ENCODE measurements around the gene HTRA1. TPM values are rescaled to one million over a fixed set of nuclear protein-coding genes. Genes with fewer than 3 reads are reported as not detected.

The HTRA1 gene
- total RNA-seq, 1 donor from 2014 or later, result 35.7 TPM

DNA sequence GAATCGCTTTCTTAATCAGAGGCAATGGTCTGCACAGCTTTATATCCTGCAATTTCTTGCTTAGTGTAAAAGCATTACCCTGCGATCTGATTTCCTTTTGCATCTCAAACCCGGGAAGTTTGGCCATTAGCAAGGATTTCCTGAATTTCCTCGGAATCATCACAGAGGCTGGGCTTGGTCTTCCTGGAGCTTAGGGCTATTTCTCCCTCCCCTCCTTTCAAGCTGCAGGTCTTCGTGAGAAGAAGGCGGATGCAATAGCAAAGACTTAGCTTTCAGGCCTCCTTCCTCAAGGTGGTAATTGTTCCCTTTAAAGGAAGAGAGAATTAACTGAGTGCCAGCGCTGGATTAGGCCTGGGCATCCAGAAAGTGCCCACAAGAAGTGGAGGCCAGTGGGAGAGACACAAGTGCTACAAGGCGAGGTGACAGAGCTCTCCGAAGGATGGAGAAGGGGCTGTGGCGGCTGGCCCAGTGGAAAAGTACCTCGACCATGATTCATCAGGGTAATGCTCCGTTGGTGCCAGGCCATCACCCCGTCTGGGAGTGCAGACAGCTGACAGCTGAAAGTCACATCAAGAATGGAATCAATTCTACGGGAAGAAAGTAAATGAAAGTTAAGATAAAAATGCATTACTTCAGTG lies 10.9 kb upstream of the HTRA1 start:
- TF ChIP-seq CTCF (conservative IDR thresholded peaks at IDR 0.05; ENCODE audit: low read depth, low read length), result no peak
- H3K4me3 ChIP-seq (ENCODE audit: low read depth, low read length), result no peak overlapping the region
- DNase-seq (ENCODE audit: low read depth), result no peak

- no peak for DNase-seq (ENCODE audit: low read depth)
- no peak overlapping the region for H3K4me3 ChIP-seq (ENCODE audit: low read depth, low read length)
- no peak for TF ChIP-seq CTCF (conservative IDR thresholded peaks at IDR 0.05; ENCODE audit: low read depth, low read length)
Observed at GRCh38 chr10:122454071-122454470, 7.3 kb upstream of the HTRA1 start.

DNA sequence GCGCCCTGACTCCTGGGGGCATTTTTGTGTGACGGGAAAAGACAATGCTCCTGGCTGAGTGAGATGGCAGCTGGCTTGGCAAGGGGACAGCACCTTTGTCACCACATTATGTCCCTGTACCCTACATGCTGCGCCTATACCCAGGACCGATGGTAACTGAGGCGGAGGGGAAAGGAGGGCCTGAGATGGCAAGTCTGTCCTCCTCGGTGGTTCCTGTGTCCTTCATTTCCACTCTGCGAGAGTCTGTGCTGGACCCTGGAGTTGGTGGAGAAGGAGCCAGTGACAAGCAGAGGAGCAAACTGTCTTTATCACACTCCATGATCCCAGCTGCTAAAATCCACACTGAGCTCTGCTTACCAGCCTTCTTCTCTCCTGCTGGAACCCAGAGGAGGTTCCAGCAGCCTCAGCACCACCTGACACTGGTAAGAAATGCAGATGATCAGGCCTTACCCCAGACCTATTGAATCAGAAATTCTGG lies 6.7 kb upstream of the HTRA1 start, which contains the start of gene ARMS2:
Gene ARMS2, plus strand, starts transcription at position 51 of the 478 bp plus-strand sequence. Its CDS starts 75 bp downstream, at position 126.
- H3K4me3 ChIP-seq (ENCODE audit: low read depth, low read length), result no peak within 1 kb of the TSS
- no peak for DNase-seq (ENCODE audit: low read depth)
- TF ChIP-seq CTCF (conservative IDR thresholded peaks at IDR 0.05; ENCODE audit: low read depth, low read length), result no peak

DNA sequence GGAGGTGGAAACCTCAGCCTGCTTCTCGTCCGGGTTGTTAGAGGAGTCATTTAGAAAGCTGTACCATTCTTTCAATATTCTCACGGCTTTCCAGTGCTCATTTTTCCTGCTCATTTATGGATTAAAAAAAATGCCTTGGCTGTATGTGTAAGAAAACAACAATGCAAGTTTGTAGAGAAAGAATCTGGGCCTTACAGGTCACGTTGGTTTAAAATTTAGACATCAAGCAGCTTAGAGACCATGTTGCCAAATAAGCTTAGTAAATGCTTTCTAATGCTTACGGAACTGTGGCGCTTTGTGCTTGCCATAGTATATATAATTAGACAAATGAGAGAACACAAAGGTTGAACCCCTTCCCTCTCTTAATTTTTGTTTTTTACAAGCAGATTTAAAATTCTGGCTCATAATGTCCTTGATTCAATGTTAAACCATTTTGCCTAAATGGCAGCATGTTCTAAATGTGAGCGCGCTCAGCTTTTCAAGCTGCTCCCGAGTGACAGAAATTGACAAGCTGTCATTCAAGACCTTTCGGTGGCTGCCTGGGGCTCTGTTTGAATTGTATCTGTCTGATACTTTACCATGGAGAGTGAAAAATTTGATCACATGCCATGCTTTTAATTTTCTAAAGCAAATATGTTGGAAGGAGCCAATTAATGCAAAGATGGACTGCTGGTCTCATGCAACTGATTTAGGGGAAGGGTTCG lies 5.8 kb upstream of the HTRA1 start:
- TF ChIP-seq CTCF (conservative IDR thresholded peaks at IDR 0.05; ENCODE audit: low read depth, low read length), result no peak
- no peak for DNase-seq (ENCODE audit: low read depth)
- H3K4me3 ChIP-seq (ENCODE audit: low read depth, low read length), result no peak overlapping the region

- no peak for DNase-seq (ENCODE audit: low read depth)
- TF ChIP-seq CTCF (conservative IDR thresholded peaks at IDR 0.05; ENCODE audit: low read depth, low read length), result no peak
- no peak overlapping the region for H3K4me3 ChIP-seq (ENCODE audit: low read depth, low read length)
Observed at GRCh38 chr10:122457934-122458333, 3.4 kb upstream of the HTRA1 start.

- TF ChIP-seq CTCF (conservative IDR thresholded peaks at IDR 0.05; ENCODE audit: low read depth, low read length), result no peak
- no peak overlapping the region for H3K4me3 ChIP-seq (ENCODE audit: low read depth, low read length)
- DNase-seq (ENCODE audit: low read depth), result no peak
Observed at GRCh38 chr10:122458693-122459092, 2.7 kb upstream of the HTRA1 start.

Data from epithelial cell of proximal tubule (primary cell).